SK-N-SH (cell line): ENCODE data around the gene CFAP107. TPM values are rescaled to one million over a fixed set of nuclear protein-coding genes. Genes with fewer than 3 reads are reported as not detected.

ENCODE experiments used
- CTCF ChIA-PET: fragments of 300-600, 350-600 bp; formaldehyde crosslinking; extraction: SDS; loops from one replicate; lab custom pipeline; 2021; lab: Yijun Ruan, JAX
- POLR2A ChIA-PET: fragments of 350-600 bp; sonication (Branson Sonifier 250); formaldehyde crosslinking; extraction: SDS; loops from one replicate; lab custom pipeline; 2020; ENCODE audit warnings: antibody characterized with exemption, inconsistent platforms; lab: Yijun Ruan, JAX
- DNase-seq: peaks from one replicate; pipeline ENCODE4 v3.0.0; 2012
- H2AFZ ChIP-seq: fragments of 200-600 bp; sonication (generic); 2 replicates; pipeline ENCODE4 v1.8.1; 2016; ENCODE audit warnings: antibody characterized with exemption, mild to moderate bottlenecking, low read depth
- H3F3A ChIP-seq: fragments of 200-600 bp; sonication (generic); replicated peaks from 2 replicates; pipeline ENCODE3; 2016; ENCODE audit warnings: antibody characterized with exemption, mild to moderate bottlenecking; ENCODE audit not compliant: insufficient read depth
- H3K27ac ChIP-seq, 2 experiments: fragments of 200-500 bp in 1 of 2; fragments of 200-600 bp in 1 of 2; sonication (Bioruptor generic) in 1 of 2; sonication (generic), shearing (Covaris generic) in 1 of 2; 2 replicates each; pipeline versions ENCODE4 v1.5.1 to v1.6.1; 2014 to 2016; ENCODE audit warnings: low read depth in 2 of 2, inconsistent platforms in 1 of 2, low read length in 1 of 2, mild to moderate bottlenecking in 1 of 2, mixed read lengths in 1 of 2
- H3K27me3 ChIP-seq: fragments of 200-600 bp; sonication (generic), shearing (Covaris generic); 2 replicates; pipeline ENCODE4 v1.6.1; 2016; ENCODE audit warnings: mixed run types; ENCODE audit not compliant: insufficient read depth
- H3K36me3 ChIP-seq, 2 experiments: fragments of 200-500 bp in 1 of 2; fragments of 200-600 bp in 1 of 2; sonication (Bioruptor generic) in 1 of 2; sonication (generic) in 1 of 2; replicated peaks in 1 of 2; 2 replicates each; pipeline versions ENCODE3 to v1.5.1; 2014 to 2016; ENCODE audit warnings: low read length in 1 of 2, mild to moderate bottlenecking in 1 of 2; ENCODE audit not compliant: insufficient read depth in 2 of 2, control insufficient read depth in 1 of 2
- H3K4me1 ChIP-seq, 2 experiments: fragments of 200-500 bp in 1 of 2; fragments of 200-600 bp in 1 of 2; sonication (Bioruptor generic) in 1 of 2; sonication (generic), shearing (Covaris generic) in 1 of 2; 2 replicates each; pipeline versions ENCODE4 v1.5.1 to v1.6.1; 2014 to 2016; ENCODE audit warnings: low read depth in 1 of 2, low read length in 1 of 2, mixed run types in 1 of 2; ENCODE audit not compliant: insufficient read depth in 2 of 2, control insufficient read depth in 1 of 2
- H3K4me2 ChIP-seq: fragments of 200-600 bp; sonication (generic), shearing (Covaris generic); 2 replicates; pipeline ENCODE4 v1.6.1; 2017; ENCODE audit warnings: mixed run types
- H3K4me3 ChIP-seq, 2 experiments: fragments of 200-500 bp in 1 of 2; fragments of 200-600 bp in 1 of 2; sonication (Bioruptor generic) in 1 of 2; sonication (generic), shearing (Covaris generic) in 1 of 2; 2 replicates each; pipeline versions ENCODE4 v1.5.1 to v1.8.1; 2014 to 2016; ENCODE audit warnings: low read depth in 2 of 2, inconsistent platforms in 1 of 2, low read length in 1 of 2, mild to moderate bottlenecking in 1 of 2, mixed read lengths in 1 of 2, moderate library complexity in 1 of 2
- H3K79me2 ChIP-seq: fragments of 200-600 bp; sonication (generic); 2 replicates; pipeline ENCODE4 v1.8.1; 2017; ENCODE audit warnings: mild to moderate bottlenecking; ENCODE audit not compliant: insufficient read depth
- H3K9ac ChIP-seq: fragments of 200-600 bp; sonication (generic); 2 replicates; pipeline ENCODE4 v1.6.1; 2017; ENCODE audit warnings: mixed run types
- H3K9me2 ChIP-seq: fragments of 200-600 bp; sonication (generic); 2 replicates; pipeline ENCODE4 v1.6.1; 2017; ENCODE audit warnings: mixed run types
- H3K9me3 ChIP-seq: fragments of 200-600 bp; sonication (generic); 2 replicates; pipeline ENCODE4 v1.6.1; 2017; ENCODE audit warnings: mixed run types, mild to moderate bottlenecking, moderate library complexity
- H4K20me1 ChIP-seq: fragments of 200-600 bp; sonication (generic); 2 replicates; pipeline ENCODE4 v1.6.1; 2017; ENCODE audit warnings: mild to moderate bottlenecking, mixed run types; ENCODE audit not compliant: insufficient read depth
- CTCF ChIP-seq: fragments of 200-600 bp; sonication (generic); IDR thresholded peaks from 2 replicates; pipeline ENCODE4 v1.6.1; 2017; ENCODE audit warnings: antibody characterized with exemption, mild to moderate bottlenecking, moderate library complexity
- EP300 ChIP-seq, 2 experiments: IDR thresholded peaks; 2 replicates each; pipeline versions ENCODE4 v1.4.0 to v1.6.1; 2012; ENCODE audit warnings: borderline replicate concordance in 1 of 2, low read depth in 1 of 2, low read length in 1 of 2
- FOSL2 ChIP-seq: IDR thresholded peaks from 2 replicates; pipeline ENCODE4 v1.4.0; 2012; ENCODE audit warnings: low read depth, mild to moderate bottlenecking, moderate library complexity, borderline replicate concordance
- GATA2 ChIP-seq: sonication (generic); formaldehyde crosslinking; IDR thresholded peaks from 2 replicates; pipeline ENCODE4 v1.5.0; 2020; ENCODE audit warnings: mild to moderate bottlenecking, missing genetic modification reagents
- JUND ChIP-seq: IDR thresholded peaks from 2 replicates; pipeline ENCODE4 v1.4.0; 2012
- NRF1 ChIP-seq: IDR thresholded peaks from 2 replicates; pipeline ENCODE4 v1.6.1; 2012; ENCODE audit warnings: low read depth, mild to moderate bottlenecking, low read length
- RAD21 ChIP-seq: IDR thresholded peaks from 2 replicates; pipeline ENCODE4 v1.6.1; 2012; ENCODE audit warnings: mild to moderate bottlenecking, low read length
- SIN3A ChIP-seq: IDR thresholded peaks from 2 replicates; pipeline ENCODE4 v1.6.1; 2012; ENCODE audit warnings: low read depth, mild to moderate bottlenecking, low read length, moderate library complexity, borderline replicate concordance
- TCF12 ChIP-seq: IDR thresholded peaks from 2 replicates; pipeline ENCODE4 v1.4.0; 2012
- TEAD4 ChIP-seq: IDR thresholded peaks from 2 replicates; pipeline ENCODE4 v1.4.0; 2012; ENCODE audit warnings: mild to moderate bottlenecking, borderline replicate concordance; ENCODE audit not compliant: insufficient read depth
- USF2 ChIP-seq: fragments of 150-350 bp; IDR thresholded peaks from 2 replicates; pipeline ENCODE4 v1.6.1; 2017; ENCODE audit warnings: antibody characterized with exemption, low read length, low read depth, borderline replicate concordance
- ZBTB33 ChIP-seq: IDR thresholded peaks from 2 replicates; pipeline ENCODE4 v1.4.0; 2012; ENCODE audit warnings: low read depth, borderline replicate concordance
- WGBS: methylation state at CpG from one replicate; pipeline ENCODE4 v1.1.6; 2017; ENCODE audit warnings: low lambda C conversion rate; 5-methylcytosine and 5-hydroxymethylcytosine counted together
- polyA plus RNA-seq, 3 experiments: library from polyadenylated mRNA; depleted of rRNA; stranded (reverse); fragments of >200 nt; gene quantifications; 2 replicates each; pipeline ENCODE4 v1.2.3, GENCODE V29; 2012

The CFAP107 gene
- polyA plus RNA-seq, 1 of the 3 experiments (the other 2 are of a cell fraction), result not detected

- H3K9ac ChIP-seq, result no peak overlapping the region
- H3K27me3 ChIP-seq, result no peaks in the 10 kb centered on the region
- peak; percentile 23 for DNase-seq
- no peaks in the 10 kb centered on the region for H3F3A ChIP-seq
- H3K27ac ChIP-seq, result no peak overlapping the region
- WGBS, result 8% methylated on average over 6 of the region's 7 CpGs
- ChIA-PET CTCF (interaction anchor here (1.2 kb wide), 1 partner anchor 11 kb away, joined by 5 read pairs; no protein-coding TSS in a partner anchor), POLR2A (no interaction called here)
- H3K36me3 ChIP-seq, result no peaks in the 10 kb centered on the region
- no peaks in the 10 kb centered on the region for H3K79me2 ChIP-seq
- no peaks in the 10 kb centered on the region for H3K9me2 ChIP-seq
- no peak overlapping the region for H3K4me3 ChIP-seq
- no peaks in the 10 kb centered on the region for H3K9me3 ChIP-seq
- TF ChIP-seq CTCF (peak; percentile 37; the same call in 1 of the 2 replicates), FOSL2 (no peak)
- H3K4me2 ChIP-seq, result no peak overlapping the region
- H2AFZ ChIP-seq, result no peak overlapping the region
- no peaks in the 10 kb centered on the region for H4K20me1 ChIP-seq
- H3K4me1 ChIP-seq, result no peaks in the 10 kb centered on the region
These were observed 14.3 kb downstream of the CFAP107 start for GRCh38 chr1:12760256-12760795.

GRCh38 chr1:12761781-12762180 is 15.8 kb downstream of the CFAP107 start:
- Histone ChIP-seq H4K20me1 (no peaks in the 10 kb centered on the region), H3K27ac (no peak overlapping the region), H3K9me2 (no peaks in the 10 kb centered on the region), H3K4me1 (no peaks in the 10 kb centered on the region), H3K79me2 (no peaks in the 10 kb centered on the region), H3K9me3 (no peaks in the 10 kb centered on the region), H3F3A (no peaks in the 10 kb centered on the region), H2AFZ (no peak overlapping the region), H3K4me2 (no peak overlapping the region), H3K9ac (no peak overlapping the region), H3K27me3 (no peaks in the 10 kb centered on the region), H3K4me3 (no peak overlapping the region), H3K36me3 (no peaks in the 10 kb centered on the region)
- TF ChIP-seq EP300 (IDR thresholded peaks at IDR 0.05; ENCODE audit: borderline replicate concordance in 1 of 2, low read depth in 1 of 2, low read length in 1 of 2), result no peak
- 37% methylated on average over 2 of the region's 5 CpGs for WGBS
- ChIA-PET CTCF (no interaction called here), POLR2A (no interaction called here)
- no peak for DNase-seq

GRCh38 chr1:12762766-12763165 is 16.8 kb downstream of the CFAP107 start:
- ChIA-PET POLR2A (no interaction called here), CTCF (no interaction called here)
- no peaks in the 10 kb centered on the region for H4K20me1 ChIP-seq
- H3F3A ChIP-seq, result no peaks in the 10 kb centered on the region
- H3K79me2 ChIP-seq, result no peaks in the 10 kb centered on the region
- H3K9me2 ChIP-seq, result no peaks in the 10 kb centered on the region
- H3K9ac ChIP-seq, result no peak overlapping the region
- H3K4me2 ChIP-seq, result no peak overlapping the region
- WGBS, result 25% methylated on average over 7 of the region's 7 CpGs
- H3K4me3 ChIP-seq, result no peak overlapping the region
- no peak for DNase-seq
- no peak overlapping the region for H2AFZ ChIP-seq
- H3K4me1 ChIP-seq, result no peaks in the 10 kb centered on the region
- no peaks in the 10 kb centered on the region for H3K9me3 ChIP-seq
- H3K27ac ChIP-seq, result no peak overlapping the region
- no peaks in the 10 kb centered on the region for H3K27me3 ChIP-seq
- H3K36me3 ChIP-seq, result no peaks in the 10 kb centered on the region
- TF ChIP-seq TCF12 (no peak), EP300 (IDR thresholded peaks at IDR 0.05; ENCODE audit: borderline replicate concordance in 1 of 2, low read depth in 1 of 2, low read length in 1 of 2) (no peak), GATA2 (CRISPR knock-in tag) (no peak), TEAD4 (no peak), USF2 (no peak), SIN3A (no peak), JUND (no peak), CTCF (no peak), RAD21 (no peak), NRF1 (no peak), ZBTB33 (no peak)
